GM12878 (cell line): Measurements from ENCODE around the gene TNXB. TPM values are rescaled to one million over a fixed set of nuclear protein-coding genes. Genes with fewer than 3 reads are reported as not detected.

Source experiments
- ATAC-seq: fragments of 200-7000 bp; cut with Tn5 transposase; 3 replicates; pipeline ENCODE4 v1.9.1; 2020; ENCODE audit warnings: mild to moderate bottlenecking, moderate library complexity
- BruUV-seq: library from RNA; stranded (reverse); fragments of 400-500 nt; replicated peaks from 2 replicates; lab custom pipeline; 2021; lab: Mats Ljungman, UMichigan
- CTCF ChIA-PET: fragments of 300-600 bp; sonication (Branson Sonifier 250); formaldehyde crosslinking; extraction: SDS; loops from one replicate; lab custom pipeline; 2021; ENCODE audit warnings: inconsistent platforms; lab: Yijun Ruan, JAX
- POLR2A ChIA-PET: fragments of 350-600 bp; formaldehyde crosslinking; extraction: SDS; loops from one replicate; lab custom pipeline; 2021; ENCODE audit warnings: inconsistent platforms; lab: Charles Lee
- RAD21 ChIA-PET: fragments of 300-600 bp; sonication (Branson Sonifier 250); formaldehyde crosslinking; loops from one replicate; lab custom pipeline; 2023; ENCODE audit warnings: antibody characterized with exemption; ENCODE audit not compliant: unreplicated experiment; lab: Charles Lee
- SMC1A ChIA-PET: fragments of 300-600 bp; sonication (Branson Sonifier 250); formaldehyde crosslinking; loops from one replicate; lab custom pipeline; 2023; ENCODE audit not compliant: unreplicated experiment, uncharacterized antibody; lab: Charles Lee
- DNase-seq: peaks from one replicate; pipeline ENCODE4 v3.0.0-alpha.2; 2011; ENCODE audit warnings: low read depth, low spot score
- FAIRE-seq: peaks from 3 replicates; lab custom pipeline; 2011; peaks lifted over from hg19 to GRCh38; lab: Jason Lieb, UNC
- H2AFZ ChIP-seq: 2 replicates; pipeline ENCODE4 v1.6.0; 2011; ENCODE audit warnings: low read depth, low read length, control low read depth; ENCODE audit not compliant: control insufficient read depth
- H3K27ac ChIP-seq: 2 replicates; pipeline ENCODE4 v1.5.1; 2011; ENCODE audit warnings: control low read depth; ENCODE audit not compliant: control insufficient read depth, insufficient read depth
- H3K27me3 ChIP-seq, 2 experiments: replicated peaks in 1 of 2; 2 replicates each; pipeline versions ENCODE4 v1.6.0 to v1.6.1; 2011; ENCODE audit warnings: low read length in 1 of 2; ENCODE audit not compliant: control insufficient read depth in 2 of 2, insufficient read depth in 2 of 2
- H3K36me3 ChIP-seq, 2 experiments: 2 replicates each; pipeline ENCODE4 v1.5.1; 2011; ENCODE audit warnings: low read length in 1 of 2; ENCODE audit not compliant: control insufficient read depth in 2 of 2, insufficient read depth in 2 of 2
- H3K4me1 ChIP-seq: 2 replicates; pipeline ENCODE4 v1.6.1; 2011; ENCODE audit warnings: mild to moderate bottlenecking, low read length, moderate library complexity, mixed read lengths; ENCODE audit not compliant: control insufficient read depth, insufficient read depth
- H3K4me2 ChIP-seq: 2 replicates; pipeline ENCODE4 v1.6.0; 2011; ENCODE audit warnings: control low read depth; ENCODE audit not compliant: control insufficient read depth, insufficient read depth
- H3K4me3 ChIP-seq: fragments of 200-600 bp; sonication (generic); 2 replicates; pipeline ENCODE4 v1.5.1; 2016
- H3K79me2 ChIP-seq: 2 replicates; pipeline ENCODE4 v1.6.0; 2011; ENCODE audit warnings: low read length; ENCODE audit not compliant: control insufficient read depth, insufficient read depth
- H3K9ac ChIP-seq: 2 replicates; pipeline ENCODE4 v1.8.0; 2011; ENCODE audit warnings: low read length, control low read depth, mixed read lengths; ENCODE audit not compliant: control insufficient read depth, insufficient read depth
- H3K9me3 ChIP-seq: replicated peaks from 3 replicates; pipeline ENCODE4 v1.5.1; 2011; ENCODE audit warnings: mild to moderate bottlenecking, low read length; ENCODE audit not compliant: control insufficient read depth, insufficient read depth
- H4K20me1 ChIP-seq: 2 replicates; pipeline ENCODE4 v1.6.0; 2011; ENCODE audit not compliant: control insufficient read depth, insufficient read depth
- CBX3 ChIP-seq: fragments of 200-600 bp; sonication (generic); IDR thresholded peaks from 2 replicates; pipeline ENCODE4 v1.6.1; 2016; ENCODE audit warnings: low read depth, borderline replicate concordance
- HDAC2 ChIP-seq: fragments of 200-600 bp; sonication (generic); IDR thresholded peaks from 2 replicates; pipeline ENCODE4 v1.6.1; 2017
- HDAC6 ChIP-seq: fragments of 200-600 bp; sonication (generic); IDR thresholded peaks from one replicate; pipeline ENCODE4 v1.8.0; 2017; ENCODE audit warnings: antibody characterized with exemption; ENCODE audit not compliant: unreplicated experiment
- LARP7 ChIP-seq: fragments of 450-650 bp; IDR thresholded peaks from 2 replicates; pipeline ENCODE4 v1.6.1; 2017; ENCODE audit warnings: mild to moderate bottlenecking
- MTA2 ChIP-seq: fragments of 450-650 bp; IDR thresholded peaks from 2 replicates; pipeline ENCODE4 v1.6.1; 2016; ENCODE audit warnings: low read depth, mild to moderate bottlenecking, moderate library complexity
- SIN3A ChIP-seq: IDR thresholded peaks from 2 replicates; pipeline ENCODE4 v1.6.1; 2012; ENCODE audit warnings: low read depth, low read length, improper control_type of control experiment
- TCF3 ChIP-seq: IDR thresholded peaks from 2 replicates; pipeline ENCODE4 v1.6.1; 2012; ENCODE audit warnings: low read depth, mild to moderate bottlenecking, low read length, borderline replicate concordance; ENCODE audit not compliant: insufficient read depth
- ZNF24 ChIP-seq: fragments of 450-650 bp; IDR thresholded peaks from 2 replicates; pipeline ENCODE4 v1.6.1; 2017; ENCODE audit warnings: antibody characterized with exemption, mild to moderate bottlenecking
- WGBS: methylation state at CpG from one replicate; pipeline ENCODE4 v1.1.6; 2016; ENCODE audit warnings: low lambda C conversion rate; ENCODE audit not compliant: insufficient replicate concordance, insufficient coverage; ENCODE audit errors: missing lambda C conversion rate; 5-methylcytosine and 5-hydroxymethylcytosine counted together
- in situ Hi-C: fragments of 300-500 bp; cut with MboI; formaldehyde crosslinking; loops from 9 replicates; pipeline ENCODE4 v1.14.3; 2018; ENCODE audit warnings: mixed read lengths
- intact Hi-C: fragments of 100-400 bp; cut with micrococcal nuclease; formaldehyde crosslinking; loops from one replicate; pipeline ENCODE4 v1.14.2; 2022; ENCODE audit not compliant: unreplicated experiment
- polyA plus RNA-seq, 11 experiments: library from polyadenylated mRNA; depleted of rRNA in 4 of 11; unstranded in 6 of 11; stranded (reverse) in 5 of 11; fragments of >200 nt; fragmentation: Nextera tagmentation in 4 of 11; fragmentation: Illumina TruSeq in 1 of 11; extraction: Ambion mirVana in 4 of 11; extraction: Trizol in 1 of 11; gene quantifications; 1 replicate in 1 of 11; 2 replicates in 10 of 11; pipeline versions ENCODE4 v1.2.1 to v1.2.3, GENCODE V29; 2011 to 2016; ENCODE audit warnings: inconsistent platforms in 2 of 11, missing spikeins in 2 of 11, low read depth in 1 of 11
- total RNA-seq, 4 experiments: library from RNA; depleted of rRNA in 3 of 4; stranded (reverse); fragments of >200 nt in 3 of 4; fragmentation: Illumina TruSeq in 1 of 4; extraction: Trizol in 1 of 4; gene quantifications; 2 replicates each; pipeline versions ENCODE4 v1.2.1 to v1.2.3, GENCODE V29; 2013 to 2021
- TF ChIP-seq, protein P1 (sequence below): IDR thresholded peaks from 2 replicates; pipeline ENCODE4 v1.6.1; 2012; ENCODE audit warnings: mild to moderate bottlenecking, low read depth, low read length
- TF ChIP-seq, protein P2 (sequence below): IDR thresholded peaks from 2 replicates; pipeline ENCODE4 v1.6.1; 2012; ENCODE audit warnings: low read length, inconsistent platforms

TNXB gene
- total and polyA plus RNA-seq, 10 of the 15 experiments (the other 5 are each of a cell fraction or from before 2014, with no cell fraction given), result 0.03 to 2.5 (median 0.68) TPM; not detected in 2

DNA sequence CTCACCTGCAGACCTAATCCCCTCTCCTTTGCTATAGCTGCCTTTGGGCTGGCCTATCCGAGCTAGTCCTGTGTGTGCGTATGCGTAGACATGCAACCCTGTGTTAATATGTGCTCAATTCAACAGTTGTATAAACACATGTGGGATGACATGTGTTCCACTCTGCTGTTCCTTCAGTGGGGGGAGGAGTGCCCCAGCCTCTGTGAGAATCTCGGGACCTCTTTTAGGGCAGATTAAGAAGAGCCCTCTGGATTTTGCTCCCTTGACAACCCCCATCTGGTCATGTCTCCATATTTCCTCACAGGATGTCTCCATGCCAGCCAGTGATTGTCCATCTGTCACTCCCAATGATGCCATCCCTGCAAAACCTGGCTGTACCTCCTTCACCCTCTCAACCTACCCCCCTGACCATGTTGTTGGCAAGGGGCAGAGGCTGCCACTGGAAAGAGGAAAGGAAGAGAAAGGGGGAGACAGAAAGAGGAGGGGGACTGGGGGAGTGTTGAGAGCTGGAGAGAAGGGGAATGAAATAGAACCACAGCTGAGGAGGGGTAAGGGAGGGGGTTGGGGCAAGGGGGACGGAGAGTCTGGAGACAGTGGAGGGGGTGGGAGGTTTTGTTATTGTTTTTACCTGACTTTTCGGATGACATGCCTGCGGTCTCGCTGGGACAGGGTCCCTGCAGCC lies 42.2 kb upstream of the TNXB start:
- peaks cover 9% of the 10 kb centered on the region in 2 experiments for H3K27me3 ChIP-seq
- ATAC-seq (no peak), DNase-seq (no peak), FAIRE-seq (no peak)
- ChIA-PET POLR2A (interaction anchor here (1.0 to 1.1 kb wide), 2 partner anchors 21 to 23 kb away, joined by 4 to 8 read pairs; partner anchors contain the start of gene ATF6B), CTCF (interaction anchor here (1.5 kb wide), 1 partner anchor 33 kb away, joined by 4 read pairs; no protein-coding TSS in a partner anchor), SMC1A (no interaction called here)
- peaks cover 3% of the 10 kb centered on the region; the same call in 1 of the 2 replicates for H3K4me1 ChIP-seq
- H3K9me3 ChIP-seq, result no peaks in the 10 kb centered on the region; the same call in 2 of the 3 replicates
- H3K36me3 ChIP-seq, result no peaks in the 10 kb centered on the region; a peak in 1 of 4 replicates
- H3K9ac ChIP-seq, result no peak overlapping the region
- no peak overlapping the region for H3K4me3 ChIP-seq
- no peak overlapping the region for H3K27ac ChIP-seq
- 29% methylated on average over 7 of the region's 8 CpGs for WGBS
- H2AFZ ChIP-seq, result no peak overlapping the region
- TF ChIP-seq TCF3, result no peak
- TF ChIP-seq, all 136 proteins: peak for 0
- Histone ChIP-seq H3K4me2 (no peak overlapping the region), H4K20me1 (no peaks in the 10 kb centered on the region), H3K79me2 (no peaks in the 10 kb centered on the region)
- no TSS peak for BruUV-seq
- intact Hi-C loops, result loop anchor here (10.0 kb wide), 1 partner anchor 107 kb away; no protein-coding TSS in a partner anchor
- RAD21 ChIA-PET, result interaction anchor here (1.2 kb wide), 1 partner anchor 39 kb away, joined by 3 read pairs; the partner anchor contains the start of gene PBX2
- in situ Hi-C loops, result no loop called here

DNA sequence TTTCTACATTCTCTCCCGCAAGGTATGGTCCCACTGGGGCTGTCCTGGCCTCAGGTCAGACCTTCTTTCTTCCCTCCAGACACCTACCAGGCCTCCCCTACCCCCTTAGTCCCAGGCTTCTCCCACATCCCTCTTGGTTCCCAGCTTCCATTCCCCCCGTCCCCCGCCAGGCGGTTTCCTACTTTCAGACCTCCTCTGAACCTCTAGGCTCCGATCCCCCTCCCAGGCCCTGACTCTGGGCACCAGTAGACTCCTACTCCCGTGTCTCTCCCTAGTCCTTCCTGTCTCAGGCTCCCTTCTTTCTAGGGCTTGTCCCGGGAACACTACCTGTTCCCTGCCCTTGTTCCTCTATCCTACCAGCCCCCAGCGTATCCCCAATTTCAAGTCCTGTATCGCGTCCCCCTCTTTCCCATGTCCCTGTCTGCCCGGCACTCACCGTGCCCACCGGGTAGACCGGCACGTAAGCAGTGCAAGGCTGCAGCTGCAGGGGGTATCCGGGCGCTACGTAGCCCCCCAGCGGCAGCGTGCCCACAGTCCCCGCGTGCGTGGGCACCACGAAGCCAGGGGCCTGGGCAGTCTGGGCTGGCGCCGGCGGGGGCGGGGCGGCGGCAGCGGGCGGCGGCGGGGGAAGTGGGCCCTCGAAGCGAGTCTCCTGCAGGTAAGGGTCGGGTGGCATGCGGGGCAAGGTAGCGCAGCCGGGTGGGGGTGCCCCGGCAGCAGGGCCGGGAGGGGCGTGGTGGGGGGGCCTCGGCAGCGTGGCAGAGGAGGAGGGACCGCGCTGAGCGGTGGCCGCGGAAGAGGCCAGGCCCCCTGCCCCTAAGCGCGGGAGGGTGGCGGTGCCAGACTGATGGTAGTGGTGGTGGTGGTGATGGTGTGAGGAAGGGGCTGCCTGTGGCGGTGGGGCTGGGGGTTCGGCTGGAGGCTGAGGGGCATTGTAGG lies 41.1 kb upstream of the TNXB start:
- CTCF ChIA-PET, result no interaction called here
- peaks cover 9 to 12% of the 10 kb centered on the region in 2 experiments for H3K27me3 ChIP-seq
- H4K20me1 ChIP-seq, result no peaks in the 10 kb centered on the region
- H3K79me2 ChIP-seq, result no peaks in the 10 kb centered on the region
- DNase-seq (no peak), FAIRE-seq (no peak), ATAC-seq (no peak)
- BruUV-seq, result no TSS peak
- no peak overlapping the region for H2AFZ ChIP-seq
- in situ Hi-C loops (no loop called here), intact Hi-C loops (loop anchor here (10.0 kb wide), 1 partner anchor 105 kb away; no protein-coding TSS in a partner anchor)
- POLR2A ChIA-PET, result no interaction called here
- no peak overlapping the region for H3K27ac ChIP-seq
- H3K9me3 ChIP-seq, result no peaks in the 10 kb centered on the region; the same call in 2 of the 3 replicates
- RAD21 ChIA-PET, result no interaction called here
- no peak overlapping the region for H3K9ac ChIP-seq
- H3K4me2 ChIP-seq, result no peak overlapping the region
- no peaks in the 10 kb centered on the region for H3K36me3 ChIP-seq
- SMC1A ChIA-PET, result no interaction called here
- WGBS, result 48% methylated on average over 36 of the region's 55 CpGs
- H3K4me1 ChIP-seq, result peaks cover 3% of the 10 kb centered on the region; the same call in 1 of the 2 replicates
- H3K4me3 ChIP-seq, result no peak overlapping the region
- TF ChIP-seq CBX3 (no peak), SIN3A (no peak), HDAC2 (no peak), ZNF24 (no peak), MTA2 (no peak), LARP7 (no peak), HDAC6 (no peak)
- TF ChIP-seq, protein P1, sequence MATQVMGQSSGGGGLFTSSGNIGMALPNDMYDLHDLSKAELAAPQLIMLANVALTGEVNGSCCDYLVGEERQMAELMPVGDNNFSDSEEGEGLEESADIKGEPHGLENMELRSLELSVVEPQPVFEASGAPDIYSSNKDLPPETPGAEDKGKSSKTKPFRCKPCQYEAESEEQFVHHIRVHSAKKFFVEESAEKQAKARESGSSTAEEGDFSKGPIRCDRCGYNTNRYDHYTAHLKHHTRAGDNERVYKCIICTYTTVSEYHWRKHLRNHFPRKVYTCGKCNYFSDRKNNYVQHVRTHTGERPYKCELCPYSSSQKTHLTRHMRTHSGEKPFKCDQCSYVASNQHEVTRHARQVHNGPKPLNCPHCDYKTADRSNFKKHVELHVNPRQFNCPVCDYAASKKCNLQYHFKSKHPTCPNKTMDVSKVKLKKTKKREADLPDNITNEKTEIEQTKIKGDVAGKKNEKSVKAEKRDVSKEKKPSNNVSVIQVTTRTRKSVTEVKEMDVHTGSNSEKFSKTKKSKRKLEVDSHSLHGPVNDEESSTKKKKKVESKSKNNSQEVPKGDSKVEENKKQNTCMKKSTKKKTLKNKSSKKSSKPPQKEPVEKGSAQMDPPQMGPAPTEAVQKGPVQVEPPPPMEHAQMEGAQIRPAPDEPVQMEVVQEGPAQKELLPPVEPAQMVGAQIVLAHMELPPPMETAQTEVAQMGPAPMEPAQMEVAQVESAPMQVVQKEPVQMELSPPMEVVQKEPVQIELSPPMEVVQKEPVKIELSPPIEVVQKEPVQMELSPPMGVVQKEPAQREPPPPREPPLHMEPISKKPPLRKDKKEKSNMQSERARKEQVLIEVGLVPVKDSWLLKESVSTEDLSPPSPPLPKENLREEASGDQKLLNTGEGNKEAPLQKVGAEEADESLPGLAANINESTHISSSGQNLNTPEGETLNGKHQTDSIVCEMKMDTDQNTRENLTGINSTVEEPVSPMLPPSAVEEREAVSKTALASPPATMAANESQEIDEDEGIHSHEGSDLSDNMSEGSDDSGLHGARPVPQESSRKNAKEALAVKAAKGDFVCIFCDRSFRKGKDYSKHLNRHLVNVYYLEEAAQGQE, result no peak
- TF ChIP-seq, protein P2, sequence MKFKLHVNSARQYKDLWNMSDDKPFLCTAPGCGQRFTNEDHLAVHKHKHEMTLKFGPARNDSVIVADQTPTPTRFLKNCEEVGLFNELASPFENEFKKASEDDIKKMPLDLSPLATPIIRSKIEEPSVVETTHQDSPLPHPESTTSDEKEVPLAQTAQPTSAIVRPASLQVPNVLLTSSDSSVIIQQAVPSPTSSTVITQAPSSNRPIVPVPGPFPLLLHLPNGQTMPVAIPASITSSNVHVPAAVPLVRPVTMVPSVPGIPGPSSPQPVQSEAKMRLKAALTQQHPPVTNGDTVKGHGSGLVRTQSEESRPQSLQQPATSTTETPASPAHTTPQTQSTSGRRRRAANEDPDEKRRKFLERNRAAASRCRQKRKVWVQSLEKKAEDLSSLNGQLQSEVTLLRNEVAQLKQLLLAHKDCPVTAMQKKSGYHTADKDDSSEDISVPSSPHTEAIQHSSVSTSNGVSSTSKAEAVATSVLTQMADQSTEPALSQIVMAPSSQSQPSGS, result no peak
